GM18526 (cell line): ENCODE results near the gene ARHGAP15.

Experiments used
- POLR2A ChIP-seq: IDR thresholded peaks from 3 replicates; pipeline ENCODE4 v1.6.1; 2011; ENCODE audit not compliant: insufficient read length; ENCODE audit errors: extremely low read depth

Gene ARHGAP15

DNA sequence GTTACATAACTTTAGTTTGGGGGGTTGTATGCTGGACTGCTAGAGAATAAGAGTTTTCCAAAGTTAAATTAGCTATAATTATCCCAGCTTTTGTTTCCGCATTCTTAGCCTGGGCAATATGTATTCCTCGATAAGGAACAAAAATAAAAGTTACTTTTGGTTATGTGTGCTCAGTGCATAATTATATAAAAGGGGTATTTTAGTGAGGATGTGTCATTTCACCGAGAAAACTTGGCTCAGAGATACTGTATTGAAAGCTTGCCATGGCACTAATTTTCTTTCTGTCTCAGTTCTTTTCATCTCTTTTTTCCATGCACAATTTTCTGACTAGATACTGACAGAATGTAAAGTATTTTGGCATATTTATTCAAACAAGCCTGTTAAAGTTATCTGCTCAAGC lies 28.2 kb downstream of the ARHGAP15 start:
- TF ChIP-seq POLR2A, result no peak

DNA sequence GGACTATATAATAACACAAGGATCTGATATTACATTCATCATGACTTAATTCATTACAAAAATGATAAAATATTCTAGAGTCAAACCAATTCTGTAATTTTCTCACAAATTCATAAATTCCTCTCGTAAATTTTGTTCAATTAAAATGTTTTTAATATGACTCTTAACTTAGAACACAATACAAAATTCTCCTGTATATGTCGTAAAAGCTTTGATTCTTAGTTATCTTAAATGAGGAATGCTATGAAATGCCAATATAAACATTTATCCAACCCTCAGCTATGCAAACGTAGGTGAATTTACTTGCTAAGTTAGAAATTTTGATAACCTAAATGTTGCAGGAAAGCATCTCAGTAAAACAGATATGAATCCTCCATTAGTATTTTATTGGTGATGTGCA lies 28.9 kb downstream of the ARHGAP15 start:
- no peak for TF ChIP-seq POLR2A

DNA sequence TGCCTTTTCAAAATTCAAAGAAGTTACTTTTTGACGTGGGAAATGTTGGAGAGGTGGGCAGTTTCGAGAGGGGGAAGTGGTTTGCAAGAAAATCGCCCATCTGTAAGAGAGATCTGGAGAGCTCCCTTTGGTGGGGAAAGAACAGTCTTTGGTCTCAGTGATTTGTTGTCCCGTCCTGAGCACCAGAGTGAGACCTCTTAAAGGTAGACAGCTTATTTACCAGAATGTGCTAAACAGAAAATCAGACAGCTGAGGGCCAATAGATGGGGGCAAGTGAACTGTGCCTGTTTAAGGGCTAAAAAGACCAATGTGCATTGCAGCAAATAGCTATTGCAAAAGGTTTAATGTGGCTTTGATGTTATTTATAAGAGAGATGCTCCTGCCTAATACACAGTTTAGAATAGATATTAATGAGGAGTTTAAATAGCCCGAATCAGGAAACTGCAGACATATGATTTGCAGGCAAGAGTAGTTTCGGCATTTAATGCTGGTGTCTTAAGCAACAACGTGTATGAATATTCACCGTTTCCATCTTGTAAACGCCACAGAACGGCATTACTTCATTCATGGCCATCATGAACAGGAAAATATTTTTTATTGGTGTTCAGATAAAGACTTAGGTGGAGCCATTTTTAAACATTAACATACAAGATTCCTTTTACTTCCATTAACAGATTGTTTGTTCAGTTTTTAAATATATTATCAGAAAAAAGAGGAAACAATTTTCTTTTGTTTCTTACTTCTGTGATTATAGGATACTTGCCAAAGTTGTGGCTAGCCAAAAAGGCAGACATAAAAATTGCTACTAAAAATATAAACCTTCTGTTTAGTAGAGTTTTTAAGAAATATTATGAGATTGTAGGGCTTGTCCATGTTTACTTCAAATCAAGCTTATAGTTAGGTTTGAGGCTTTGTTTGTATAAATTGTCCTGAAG lies 29.6 kb downstream of the ARHGAP15 start:
- no peak for TF ChIP-seq POLR2A

DNA sequence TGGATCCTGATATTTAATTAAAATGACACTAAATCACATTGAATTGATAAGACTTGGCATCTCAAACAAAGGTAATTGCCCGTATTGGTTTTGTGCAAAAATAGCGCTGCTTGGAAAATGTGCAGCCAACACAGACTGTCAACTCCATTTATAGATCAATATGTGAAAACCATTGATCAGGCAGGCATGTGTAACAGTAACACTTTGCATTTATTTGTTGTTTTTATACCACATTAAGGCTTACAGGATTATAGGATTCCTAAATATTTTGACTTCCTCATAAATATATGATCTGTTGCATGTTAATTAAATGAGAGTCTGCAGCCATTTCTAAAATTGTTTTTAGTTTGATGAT lies 30.2 kb downstream of the ARHGAP15 start:
- TF ChIP-seq POLR2A, result no peak

DNA sequence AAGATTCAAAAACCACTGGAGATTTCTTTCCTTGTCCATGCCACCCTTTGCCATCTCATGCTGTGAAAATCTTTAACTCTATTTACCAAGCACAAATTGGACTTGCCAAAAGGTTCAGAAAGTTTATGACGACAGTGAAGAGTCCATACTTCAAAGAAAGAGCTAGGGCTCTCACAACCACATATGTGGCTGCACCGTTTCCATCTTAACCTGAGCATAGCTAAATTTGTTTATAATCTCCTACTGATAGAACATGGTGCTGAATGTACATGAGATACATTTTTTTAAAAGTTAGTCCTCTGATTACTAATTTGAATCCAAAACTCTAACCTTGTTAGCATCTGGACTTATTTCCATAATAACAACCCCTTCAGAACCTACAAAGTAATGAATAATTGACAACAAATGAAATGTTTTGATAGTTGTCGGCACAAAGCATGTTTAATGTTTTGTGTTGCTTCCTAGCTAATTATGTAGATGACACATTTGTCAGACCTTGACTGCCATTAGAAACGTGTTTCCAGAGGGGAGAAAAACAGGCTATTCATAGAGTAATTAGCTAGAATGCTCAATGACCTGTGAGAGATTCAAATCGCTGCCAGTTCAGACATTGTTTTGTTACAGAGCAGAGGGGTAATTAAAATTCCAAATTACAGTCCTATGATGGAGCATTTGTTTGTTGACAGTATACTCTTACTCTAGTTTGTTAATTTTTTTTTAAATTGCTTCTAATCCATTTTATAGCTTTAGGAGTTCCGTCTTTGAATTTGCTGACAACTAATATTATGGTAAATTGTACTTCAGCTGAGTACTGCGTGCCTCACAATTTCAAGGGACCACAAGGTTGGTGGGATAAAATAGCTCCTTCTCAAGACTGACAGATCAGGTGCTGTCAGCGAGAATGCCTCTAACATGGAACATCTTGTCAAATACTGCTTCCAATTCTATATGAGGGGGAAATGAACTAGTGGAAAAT lies 31.8 kb downstream of the ARHGAP15 start:
- no peak for TF ChIP-seq POLR2A

DNA sequence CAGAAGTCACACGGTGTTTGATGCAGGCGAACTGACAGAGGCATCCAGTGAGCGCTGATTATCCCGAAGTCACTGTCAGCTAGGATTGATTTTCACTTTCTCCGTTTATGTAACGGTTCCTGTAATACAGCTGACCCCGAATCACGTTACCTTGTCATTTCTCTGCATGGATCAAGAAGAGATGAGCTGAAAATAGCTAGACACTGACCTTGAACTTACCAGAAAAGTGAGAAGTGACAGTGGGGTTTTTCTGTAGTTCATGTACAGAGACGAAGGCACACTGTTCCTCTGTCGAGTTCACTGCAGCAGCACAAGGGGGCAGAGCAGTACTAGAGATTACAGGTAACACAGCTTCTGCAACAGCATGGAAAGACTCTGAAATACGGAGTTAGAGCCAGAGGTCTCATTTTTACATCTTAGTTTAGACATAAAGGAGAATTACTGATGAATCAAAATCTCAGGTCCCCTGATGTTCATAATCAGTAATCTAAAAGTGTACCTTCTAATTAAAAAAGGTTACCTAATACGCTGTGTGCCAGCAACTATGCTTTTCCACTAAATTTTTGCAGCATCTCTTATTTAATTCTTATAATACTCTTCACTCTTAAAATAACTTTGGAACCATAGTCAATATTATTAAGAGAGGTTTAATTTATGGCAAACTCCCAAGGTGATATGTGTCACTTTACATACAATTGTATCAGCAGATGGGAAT lies 33.1 kb downstream of the ARHGAP15 start:
- TF ChIP-seq POLR2A, result no peak

DNA sequence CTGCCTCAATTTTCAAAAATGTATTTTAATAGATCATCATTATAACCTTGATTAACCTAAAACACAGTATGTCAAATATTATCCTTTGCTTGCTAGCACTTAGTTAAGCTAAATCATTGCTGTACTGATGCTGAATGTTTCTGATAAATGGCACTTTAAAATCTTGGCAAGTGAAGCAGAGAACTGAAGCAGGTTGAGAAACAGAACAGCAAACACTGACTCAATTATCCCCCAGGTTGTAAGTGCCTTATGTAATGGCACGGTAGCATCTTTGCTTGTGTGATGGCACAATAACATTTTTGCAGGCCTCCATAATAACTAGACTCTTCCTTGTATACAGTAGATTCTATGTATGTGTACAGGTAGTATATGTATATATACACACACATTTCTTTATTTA lies 33.8 kb downstream of the ARHGAP15 start:
- no peak for TF ChIP-seq POLR2A

DNA sequence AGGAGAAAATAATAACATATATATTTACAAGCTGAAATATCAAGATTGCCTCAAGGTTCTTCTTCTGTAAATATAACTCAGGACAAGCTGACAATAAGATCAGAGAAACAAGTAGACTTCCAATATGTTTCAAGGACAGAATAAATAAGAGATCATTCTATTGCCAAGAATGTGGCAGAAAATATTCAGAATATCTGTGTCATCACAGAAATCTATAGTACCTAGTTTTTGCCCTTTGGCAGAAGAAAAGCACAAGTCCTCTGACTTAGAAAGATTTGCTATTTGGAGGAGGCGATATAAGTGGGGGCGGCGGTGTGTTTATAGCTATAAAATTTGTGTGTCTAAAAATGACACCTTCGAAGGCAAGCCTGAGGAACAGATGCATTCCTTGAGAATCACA lies 34.3 kb downstream of the ARHGAP15 start:
- TF ChIP-seq POLR2A, result no peak

DNA sequence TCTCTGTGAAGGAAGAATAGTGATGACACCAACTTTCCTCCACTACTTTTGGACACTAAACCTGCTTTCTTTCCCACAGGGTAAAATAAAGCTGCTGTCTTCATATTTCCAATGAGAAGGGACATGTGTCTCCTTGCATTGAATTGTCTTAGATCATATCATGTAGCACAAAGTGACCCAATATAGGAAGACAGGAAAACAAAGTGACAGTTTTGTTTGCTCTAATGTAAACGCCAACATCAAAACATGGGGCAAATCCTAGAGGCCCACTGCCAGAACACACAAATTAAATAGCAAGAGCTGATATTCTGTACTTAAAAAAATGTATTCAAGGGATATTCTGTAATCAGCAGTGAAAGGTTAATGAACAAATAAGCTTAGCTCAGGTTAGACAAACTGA lies 36.1 kb downstream of the ARHGAP15 start:
- no peak for TF ChIP-seq POLR2A

DNA sequence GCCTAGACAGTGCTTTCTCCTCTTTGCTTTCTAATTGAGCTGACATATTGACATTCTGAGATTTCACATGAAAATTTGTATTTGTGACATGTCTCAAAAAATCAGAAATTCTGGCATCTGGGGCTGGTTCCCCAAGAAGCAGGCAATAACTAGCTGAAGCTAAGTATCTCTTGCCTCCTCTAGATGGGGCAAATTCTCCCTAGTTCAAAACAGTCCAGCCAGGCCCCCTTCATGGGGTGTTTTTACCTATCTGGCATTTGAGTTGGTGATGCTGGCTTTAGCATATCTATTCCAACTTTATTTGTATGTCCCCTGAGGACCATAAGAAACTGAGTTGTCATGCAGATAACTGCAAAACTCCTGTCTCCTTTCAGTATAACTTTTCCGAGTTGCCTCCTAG lies 39.9 kb downstream of the ARHGAP15 start:
- no peak for TF ChIP-seq POLR2A

DNA sequence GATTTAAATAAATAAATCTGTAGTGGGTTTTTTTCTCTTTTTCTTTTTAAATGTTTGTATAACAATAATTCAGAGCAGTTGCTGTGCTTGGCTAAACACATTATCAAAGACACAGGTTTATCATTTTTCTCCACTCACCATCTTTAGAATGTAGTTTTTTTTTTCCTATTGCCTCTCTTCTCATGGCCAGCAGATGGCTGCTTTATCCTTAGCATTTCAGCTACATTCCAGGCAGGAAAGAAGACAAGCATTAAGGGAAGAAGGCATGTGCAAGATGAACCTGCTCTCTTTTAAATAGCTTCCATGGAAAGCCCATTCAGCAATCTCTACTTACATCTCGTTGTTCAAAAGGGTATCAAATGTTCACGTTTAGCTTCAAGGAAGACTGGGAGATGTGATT lies 42.6 kb downstream of the ARHGAP15 start:
- no peak for TF ChIP-seq POLR2A

DNA sequence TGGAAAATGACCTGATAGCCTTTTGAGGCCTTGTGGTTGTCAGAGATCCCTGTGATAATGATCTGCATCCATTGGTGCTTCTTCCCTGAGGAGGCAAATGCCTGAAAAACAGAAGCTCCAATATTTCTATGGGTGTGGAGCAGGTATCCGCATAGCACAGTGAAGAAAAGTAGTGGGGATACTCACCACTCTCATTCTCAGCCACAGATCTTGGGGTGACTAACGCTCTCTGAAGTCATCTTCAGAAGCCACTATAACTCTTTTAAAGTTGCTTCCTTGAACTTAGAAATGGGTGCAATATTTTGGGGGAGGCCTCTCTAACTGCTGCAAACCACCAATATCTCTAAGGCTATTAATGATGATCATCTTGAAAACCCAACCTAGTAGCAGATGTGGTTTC lies 46.2 kb downstream of the ARHGAP15 start:
- no peak for TF ChIP-seq POLR2A

DNA sequence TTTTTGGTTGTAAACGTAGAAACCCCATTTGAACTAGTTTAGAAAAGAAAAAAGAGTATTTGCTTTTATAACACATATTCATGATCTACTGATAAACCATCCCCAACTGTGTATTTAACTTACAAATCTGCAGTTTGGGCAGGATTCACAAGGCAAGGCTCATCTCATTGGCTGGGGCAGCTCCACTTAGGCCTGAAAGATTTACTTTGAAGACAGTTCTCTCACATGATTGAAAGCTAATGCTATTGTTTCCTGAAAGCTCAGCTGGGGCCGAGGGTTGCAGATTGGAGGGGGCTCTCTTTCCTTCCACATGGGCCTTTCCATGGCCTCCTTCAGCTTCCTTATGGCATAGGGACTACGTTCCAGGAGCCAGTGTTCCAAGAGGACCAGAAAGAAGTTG lies 47.4 kb downstream of the ARHGAP15 start:
- TF ChIP-seq POLR2A, result no peak

DNA sequence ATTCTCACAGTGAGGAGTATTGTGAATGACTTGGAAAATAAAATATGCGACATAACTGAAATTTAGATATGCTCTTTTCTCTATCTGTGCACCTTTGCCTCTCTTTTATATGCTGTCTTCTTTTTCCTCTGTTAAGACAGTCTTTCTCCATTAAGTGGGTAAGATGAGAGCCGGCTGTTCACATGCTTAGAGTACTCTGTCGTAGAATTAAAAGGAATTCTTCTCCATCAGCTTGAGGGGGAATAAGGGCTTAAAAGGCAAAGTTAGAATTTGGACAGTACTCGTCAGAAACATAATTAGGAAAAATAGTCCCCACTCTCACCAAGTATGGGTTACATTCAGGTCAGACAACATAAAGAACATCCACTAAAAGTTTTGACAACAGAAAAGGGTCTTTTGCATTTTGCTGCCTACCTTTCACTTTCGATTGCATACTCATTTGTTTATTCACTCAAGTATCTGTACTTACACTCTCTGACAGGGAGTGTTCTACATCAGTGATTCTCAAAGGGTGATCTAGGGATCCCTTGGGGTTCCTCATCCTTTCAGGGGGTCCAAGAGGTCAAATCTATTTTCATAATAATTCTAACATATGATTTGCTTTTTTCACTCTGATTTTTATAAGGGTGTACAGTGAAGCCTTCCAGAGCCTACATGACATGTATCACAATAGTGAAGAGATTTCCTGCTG lies 48.0 kb downstream of the ARHGAP15 start:
- TF ChIP-seq POLR2A, result no peak

DNA sequence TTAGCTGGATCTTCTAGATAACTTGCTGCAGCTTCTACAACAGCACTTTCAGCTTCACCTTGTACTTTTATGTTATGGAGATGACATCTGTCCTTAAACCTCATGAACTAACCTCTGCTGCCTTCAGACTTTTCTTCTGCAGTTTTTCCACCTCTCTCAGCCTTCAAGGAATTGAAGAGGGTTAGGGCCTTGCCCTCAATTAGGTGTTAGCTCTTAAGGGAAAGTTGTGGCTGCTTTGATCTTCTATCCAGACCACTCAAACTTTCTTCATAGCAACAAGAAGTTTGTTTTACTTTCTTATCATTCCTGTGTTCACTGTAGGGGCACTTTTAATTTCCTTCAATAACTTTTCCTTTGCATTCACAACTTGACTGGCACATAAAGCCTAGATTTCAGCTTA lies 52.3 kb downstream of the ARHGAP15 start:
- TF ChIP-seq POLR2A, result no peak
